Hepatic stellate cell (primary cell): ENCODE data around the gene MACROD2.

Experiments used
- DNase-seq: peaks from one replicate; pipeline ENCODE4 v3.0.0; 2011; ENCODE audit warnings: low spot score

The MACROD2 gene

GRCh38 chr20:16025084-16025483, 2029.8 kb downstream of the MACROD2 start:
- no peak for DNase-seq

DNA sequence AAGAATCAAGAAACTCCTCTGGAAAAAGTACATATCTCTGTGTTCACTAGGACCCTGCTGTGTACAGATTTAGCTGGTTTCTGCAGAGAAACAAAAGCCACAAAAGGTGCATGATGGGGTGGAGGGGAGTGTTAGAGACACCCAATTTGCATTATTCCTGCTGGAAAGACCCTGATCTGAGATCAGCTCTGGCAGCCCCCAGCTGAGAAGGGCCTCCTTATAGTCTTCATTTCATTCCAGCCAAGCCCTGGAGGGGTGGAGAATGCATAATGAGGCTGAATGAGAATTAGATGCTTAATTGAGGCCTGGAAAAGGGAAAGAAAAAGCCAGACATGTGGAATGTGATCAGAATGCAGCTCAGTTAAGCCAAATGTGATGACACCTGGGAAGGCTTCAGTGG, 2032.4 kb downstream of the MACROD2 start:
- no peak for DNase-seq

- no peak for DNase-seq
Measured at GRCh38 chr20:16028923-16029322, 2033.6 kb downstream of the MACROD2 start.

DNA sequence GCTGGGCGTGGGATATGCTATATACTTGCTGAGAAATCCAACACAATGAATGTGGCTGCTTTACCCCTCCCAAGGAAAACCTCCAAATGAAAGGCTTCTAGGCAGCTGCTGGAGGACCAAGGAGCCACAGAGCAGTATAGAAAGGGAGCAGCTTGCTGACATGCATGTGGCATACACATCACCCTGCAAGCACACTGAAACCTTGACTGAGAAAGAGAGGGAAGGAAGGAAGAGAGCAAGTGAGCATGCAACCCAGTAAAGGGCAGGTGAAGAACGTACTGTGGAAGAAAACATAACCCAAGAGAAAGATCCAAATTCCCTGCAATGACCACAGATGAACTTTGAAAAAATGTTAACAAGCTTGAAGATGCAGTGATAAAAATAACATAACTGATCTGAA, 2034.9 kb downstream of the MACROD2 start:
- no peak for DNase-seq

GRCh38 chr20:16035576-16035975, 2040.3 kb downstream of the MACROD2 start:
- DNase-seq: no peak

DNA sequence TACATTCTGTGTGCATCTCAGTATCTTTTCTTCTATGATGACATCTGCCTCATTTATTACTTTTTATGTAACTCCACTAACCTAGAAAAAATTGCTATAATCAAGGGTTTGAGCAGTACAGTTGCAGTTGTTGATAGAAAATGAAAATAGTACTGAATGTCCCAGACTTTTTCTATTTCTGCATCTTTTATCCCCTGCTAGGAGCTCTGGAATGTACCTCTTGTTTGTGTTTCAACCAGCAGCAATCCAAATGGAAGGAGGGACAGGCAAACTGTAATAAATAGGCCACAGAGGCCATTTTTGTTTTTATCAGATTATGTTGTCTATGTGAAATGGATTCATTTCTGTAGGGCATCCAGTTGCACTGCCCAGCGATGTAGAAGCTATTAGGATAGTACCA, 2041.0 kb downstream of the MACROD2 start:
- no peak for DNase-seq

- no peak for DNase-seq
Measured at GRCh38 chr20:16040742-16041141, 2045.4 kb downstream of the MACROD2 start.

DNA sequence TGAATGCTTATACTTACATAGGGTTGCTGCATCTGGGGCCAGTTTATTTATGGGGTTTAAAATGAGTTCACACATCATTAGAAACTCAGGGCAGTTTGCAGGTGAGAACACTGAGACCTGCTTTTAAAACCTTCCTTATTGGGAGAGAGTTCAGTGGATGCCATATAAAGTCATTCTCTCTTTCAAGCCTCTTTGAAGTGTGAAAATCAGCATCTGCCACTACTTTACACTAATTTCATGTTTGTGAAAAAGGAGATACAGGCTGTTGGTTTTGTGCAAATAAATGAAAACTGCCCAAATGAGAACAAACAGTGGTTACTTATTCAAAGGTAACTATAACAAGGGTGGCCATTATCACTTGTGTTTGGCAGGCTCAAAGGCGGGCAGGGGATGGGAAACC, 2047.4 kb downstream of the MACROD2 start:
- DNase-seq: no peak

- no peak for DNase-seq
Measured at GRCh38 chr20:16043931-16044330, 2048.6 kb downstream of the MACROD2 start.

DNA sequence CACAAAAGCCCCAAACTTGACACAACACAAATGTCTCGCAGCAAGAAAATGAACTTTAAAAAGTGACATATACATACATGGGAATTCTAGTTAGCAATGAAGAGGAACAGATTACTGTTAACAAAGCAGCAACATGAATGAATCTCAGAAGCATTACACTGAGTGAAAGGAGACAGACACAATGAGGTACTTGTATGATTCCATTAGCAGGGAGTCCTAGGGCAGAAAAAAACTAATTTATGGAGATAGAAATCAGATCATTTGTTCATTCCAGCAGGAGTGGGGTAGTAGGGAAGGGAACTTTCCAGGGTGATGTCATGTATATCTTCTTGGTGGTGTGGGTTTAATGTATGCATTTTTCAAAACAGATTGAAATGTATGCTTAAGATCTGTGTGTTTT, 2053.6 kb downstream of the MACROD2 start:
- no peak for DNase-seq

GRCh38 chr20:16049529-16050093, 2054.3 kb downstream of the MACROD2 start:
- DNase-seq: no peak

DNA sequence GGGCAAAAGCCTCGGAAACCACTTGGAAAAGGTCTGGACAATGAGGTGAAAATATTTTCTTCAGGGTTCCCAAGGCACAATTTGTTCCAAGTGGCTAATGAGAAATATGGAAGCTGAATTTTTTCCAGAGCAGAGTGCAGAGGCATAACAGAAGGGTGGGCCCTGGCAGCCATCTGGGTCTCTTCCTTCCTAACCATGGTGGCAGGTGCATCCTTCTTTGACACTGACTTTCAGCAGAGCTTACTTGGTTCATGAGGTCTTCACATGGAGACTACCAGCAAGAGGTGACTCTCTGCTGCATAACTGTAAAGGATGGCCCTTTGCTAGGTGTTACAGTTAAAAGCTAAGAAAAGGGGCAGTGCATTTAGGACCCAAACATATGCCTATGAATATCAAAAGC, 2055.1 kb downstream of the MACROD2 start:
- DNase-seq: no peak

- DNase-seq: no peak
Measured at GRCh38 chr20:16051968-16052367, 2056.7 kb downstream of the MACROD2 start.

DNA sequence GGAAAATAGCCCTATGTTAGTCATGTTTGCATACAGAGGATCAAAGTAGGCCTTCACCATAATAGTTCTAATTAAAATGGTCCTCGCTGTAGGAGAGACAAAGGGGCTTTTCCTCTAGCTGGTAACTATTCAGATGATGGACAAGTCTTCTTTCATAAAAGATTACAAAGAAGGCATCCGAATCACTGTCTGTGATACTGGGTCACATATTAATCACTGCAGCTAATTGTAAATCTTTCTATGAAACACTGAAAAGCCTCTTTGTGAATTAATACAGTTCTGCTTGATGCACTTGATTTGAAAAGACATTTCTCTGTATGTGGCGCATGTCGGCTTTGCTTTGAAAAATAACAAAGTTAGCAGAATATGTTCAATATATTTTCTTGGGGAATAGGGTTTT, 2057.1 kb downstream of the MACROD2 start:
- DNase-seq: no peak

GRCh38 chr20:16054985-16055384, 2059.7 kb downstream of the MACROD2 start:
- DNase-seq: no peak

DNA sequence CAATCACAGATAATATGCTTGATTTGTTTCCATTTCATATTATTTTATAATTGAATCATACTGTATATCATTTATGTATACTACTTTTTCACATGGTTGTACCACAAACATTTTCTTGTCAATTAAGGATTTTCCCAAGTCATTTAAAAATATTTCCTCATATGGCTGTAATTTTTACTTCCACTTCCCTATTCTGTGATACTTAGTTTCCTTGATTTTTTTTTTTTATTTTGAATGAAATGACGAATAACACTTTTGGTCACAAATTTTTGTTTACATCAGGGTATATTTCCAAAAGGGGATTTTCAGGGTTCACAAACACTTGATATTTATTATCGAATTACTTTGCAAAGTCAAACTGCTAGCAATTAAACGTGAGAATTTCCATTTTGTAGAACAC, 2062.3 kb downstream of the MACROD2 start:
- no peak for DNase-seq

DNA sequence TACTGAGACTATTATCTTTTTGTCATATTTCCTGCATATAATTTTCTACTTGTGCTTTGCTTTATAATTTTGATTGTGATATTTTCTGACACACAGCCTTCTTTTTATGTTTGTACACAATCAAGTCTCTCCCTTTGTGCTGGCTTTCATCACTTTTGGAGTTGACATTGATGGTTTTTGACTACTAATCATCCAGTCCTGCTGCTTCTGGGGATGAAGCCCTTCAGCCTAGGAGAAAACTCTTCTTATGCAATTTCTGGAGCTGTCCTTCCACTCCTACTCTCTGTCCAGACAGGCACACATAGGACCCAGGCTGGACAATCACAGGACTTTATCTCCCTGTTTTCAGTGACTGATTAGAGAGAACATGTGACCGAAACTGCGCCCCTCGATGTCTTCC, 2063.0 kb downstream of the MACROD2 start:
- DNase-seq: no peak

DNA sequence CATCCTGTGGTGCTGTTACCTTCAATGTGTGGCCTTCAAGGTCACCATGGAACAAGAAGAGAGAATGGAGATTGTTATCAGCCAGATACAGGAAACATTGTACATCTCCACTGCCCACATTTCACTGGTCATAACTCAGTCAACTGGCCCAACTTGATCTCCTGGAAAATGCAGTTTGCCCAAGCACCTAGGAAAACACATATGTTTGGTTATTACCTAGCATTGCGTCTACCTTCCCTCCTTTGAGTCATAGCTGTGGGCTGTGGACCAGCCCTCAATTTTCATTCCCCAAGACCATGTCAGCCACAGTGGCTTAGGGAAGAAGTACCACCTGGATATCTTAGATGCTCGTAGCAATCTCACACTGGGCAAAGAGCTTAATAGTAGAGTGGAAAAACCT, 2064.5 kb downstream of the MACROD2 start:
- no peak for DNase-seq

DNA sequence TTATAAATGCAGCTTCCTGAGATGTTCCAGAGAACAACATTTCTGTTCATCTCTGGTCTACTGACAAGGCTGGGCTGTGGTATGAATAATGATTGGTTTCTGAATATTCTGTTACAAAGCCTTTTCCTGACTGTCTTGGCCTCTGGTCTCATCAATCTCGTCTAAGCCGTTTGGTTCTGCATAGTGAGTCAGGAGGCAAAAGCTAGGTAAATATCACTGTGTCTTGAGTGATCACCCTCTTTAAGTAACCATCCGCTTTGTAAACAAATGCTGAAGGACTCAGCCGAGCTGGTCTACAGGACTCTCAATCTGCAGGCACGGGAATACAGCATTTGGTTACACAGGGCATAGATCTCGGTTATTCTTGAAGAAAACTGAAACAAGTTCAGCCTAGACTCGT, 2066.0 kb downstream of the MACROD2 start:
- no peak for DNase-seq

GRCh38 chr20:16062661-16063581, 2067.6 kb downstream of the MACROD2 start:
- DNase-seq: no peak

- DNase-seq: no peak
Measured at GRCh38 chr20:16063881-16064280, 2068.6 kb downstream of the MACROD2 start.

GRCh38 chr20:16064989-16065707, 2069.8 kb downstream of the MACROD2 start:
- no peak for DNase-seq

GRCh38 chr20:16066571-16066970, 2071.3 kb downstream of the MACROD2 start:
- DNase-seq: no peak
